H9 (cell line): ENCODE data around the gene RHOA. TPM values are rescaled to one million over a fixed set of nuclear protein-coding genes. Genes with fewer than 3 reads are reported as not detected.
A peak's percentile ranks its signal among the peaks of the same experiment; 100 is the strongest.

ENCODE experiments used
- DNase-seq: peaks from one replicate; pipeline ENCODE4 v3.0.0-alpha.2; 2017
- H2AFZ ChIP-seq: one replicate; pipeline ENCODE4 v1.6.1; 2013; ENCODE audit warnings: mild to moderate bottlenecking, low read length, control low read depth, moderate library complexity
- H2AK5ac ChIP-seq: 2 replicates; pipeline ENCODE4 v1.6.1; 2013; ENCODE audit warnings: low read length, control low read depth, mixed read lengths; ENCODE audit not compliant: insufficient read length
- H2BK120ac ChIP-seq: one replicate; pipeline ENCODE4 v1.6.1; 2013; ENCODE audit warnings: low read depth, mild to moderate bottlenecking, low read length, control low read depth, inconsistent platforms; ENCODE audit not compliant: poor library complexity, severe bottlenecking
- H2BK12ac ChIP-seq: 2 replicates; pipeline ENCODE4 v1.6.1; 2013; ENCODE audit warnings: low read length, control low read depth, mixed read lengths, low read depth; ENCODE audit not compliant: insufficient read length
- H2BK15ac ChIP-seq: 2 replicates; pipeline ENCODE4 v1.6.1; 2013; ENCODE audit warnings: low read depth, low read length, control low read depth
- H2BK20ac ChIP-seq: one replicate; pipeline ENCODE4 v1.6.1; 2013; ENCODE audit warnings: low read depth, mild to moderate bottlenecking, low read length, control low read depth, inconsistent platforms; ENCODE audit not compliant: poor library complexity, severe bottlenecking
- H2BK5ac ChIP-seq: 2 replicates; pipeline ENCODE4 v1.6.1; 2013; ENCODE audit warnings: low read length, control low read depth, mixed read lengths; ENCODE audit not compliant: insufficient read length
- H3K14ac ChIP-seq: 2 replicates; pipeline ENCODE4 v1.6.1; 2013; ENCODE audit warnings: low read length, control low read depth; ENCODE audit not compliant: insufficient read depth
- H3K18ac ChIP-seq: 2 replicates; pipeline ENCODE4 v1.6.1; 2013; ENCODE audit warnings: low read depth, mild to moderate bottlenecking, mixed read lengths, low read length, control low read depth; ENCODE audit not compliant: insufficient read length
- H3K23ac ChIP-seq: 2 replicates; pipeline ENCODE4 v1.6.1; 2013; ENCODE audit warnings: low read length, control low read depth, mixed read lengths, low read depth; ENCODE audit not compliant: insufficient read length
- H3K23me2 ChIP-seq: 2 replicates; pipeline ENCODE4 v1.6.1; 2013; ENCODE audit warnings: low read depth, mild to moderate bottlenecking, mixed read lengths, low read length, control low read depth; ENCODE audit not compliant: insufficient read length, poor library complexity, severe bottlenecking
- H3K27ac ChIP-seq: 2 replicates; pipeline ENCODE4 v1.5.1; 2013; ENCODE audit warnings: low read length, control low read depth, mixed read lengths, low read depth; ENCODE audit not compliant: insufficient read length
- H3K27me3 ChIP-seq: 2 replicates; pipeline ENCODE4 v1.6.1; 2013; ENCODE audit warnings: low read length, control low read depth, inconsistent platforms; ENCODE audit not compliant: insufficient read depth
- H3K4ac ChIP-seq: 2 replicates; pipeline ENCODE4 v1.6.1; 2013; ENCODE audit warnings: low read depth, mild to moderate bottlenecking, control low read depth, inconsistent platforms, low read length, moderate library complexity
- H3K4me1 ChIP-seq: 2 replicates; pipeline ENCODE4 v1.6.1; 2013; ENCODE audit warnings: low read length, control low read depth, inconsistent platforms; ENCODE audit not compliant: insufficient read depth
- H3K4me2 ChIP-seq: 2 replicates; pipeline ENCODE4 v1.6.1; 2013; ENCODE audit warnings: low read length, control low read depth, mixed read lengths; ENCODE audit not compliant: insufficient read length, insufficient read depth
- H3K56ac ChIP-seq: 2 replicates; pipeline ENCODE4 v1.6.1; 2013; ENCODE audit warnings: low read depth, mild to moderate bottlenecking, mixed read lengths, low read length, control low read depth; ENCODE audit not compliant: insufficient read length
- H3K79me1 ChIP-seq: 2 replicates; pipeline ENCODE4 v1.6.1; 2013; ENCODE audit warnings: low read depth, mild to moderate bottlenecking, moderate library complexity, low read length, control low read depth, inconsistent platforms; ENCODE audit not compliant: insufficient read depth, poor library complexity, severe bottlenecking
- H3K79me2 ChIP-seq: 2 replicates; pipeline ENCODE4 v1.6.1; 2013; ENCODE audit warnings: low read length, control low read depth, inconsistent platforms; ENCODE audit not compliant: insufficient read depth
- H3K9ac ChIP-seq: 2 replicates; pipeline ENCODE4 v1.6.1; 2013; ENCODE audit warnings: low read length, control low read depth, mixed read lengths; ENCODE audit not compliant: insufficient read length; ENCODE audit errors: extremely low read depth
- H3K9me3 ChIP-seq: one replicate; pipeline ENCODE4 v1.6.1; 2013; ENCODE audit warnings: low read depth, low read length, inconsistent platforms; ENCODE audit not compliant: control insufficient read depth
- H3T11ph ChIP-seq: one replicate; pipeline ENCODE4 v1.6.1; 2013; ENCODE audit warnings: mild to moderate bottlenecking, low read length, control low read depth, inconsistent platforms
- H4K20me1 ChIP-seq: one replicate; pipeline ENCODE4 v1.6.1; 2013; ENCODE audit not compliant: control insufficient read depth, insufficient read length, insufficient read depth
- H4K5ac ChIP-seq: 2 replicates; pipeline ENCODE4 v1.6.1; 2013; ENCODE audit warnings: low read depth, mild to moderate bottlenecking, mixed read lengths, low read length, control low read depth; ENCODE audit not compliant: insufficient read length
- H4K8ac ChIP-seq: replicated peaks from 2 replicates; pipeline ENCODE4 v1.6.1; 2013; ENCODE audit warnings: low read length, control low read depth, mixed read lengths, low read depth; ENCODE audit not compliant: insufficient read length
- H4K91ac ChIP-seq: 2 replicates; pipeline ENCODE4 v1.6.1; 2013; ENCODE audit warnings: low read depth, mild to moderate bottlenecking, moderate library complexity, mixed read lengths, low read length, control low read depth; ENCODE audit not compliant: insufficient read length
- H3K27ac Mint-ChIP-seq, 3 experiments: 2 replicates in 2 of 3; 3 replicates in 1 of 3; pipeline ENCODE4 v1.8.0; 2020 to 2021; ENCODE audit warnings: mixed read lengths in 3 of 3, mild to moderate bottlenecking in 1 of 3, moderate library complexity in 1 of 3
- H3K27me3 Mint-ChIP-seq: 2 replicates; pipeline ENCODE4 v1.8.0; 2021; ENCODE audit warnings: low read depth, mild to moderate bottlenecking, moderate library complexity, mixed read lengths
- H3K36me3 Mint-ChIP-seq, 3 experiments: 2 replicates in 2 of 3; 3 replicates in 1 of 3; pipeline ENCODE4 v1.8.0; 2020 to 2021; ENCODE audit warnings: low read depth in 3 of 3, mixed read lengths in 3 of 3; ENCODE audit not compliant: insufficient read depth in 1 of 3
- H3K4me1 Mint-ChIP-seq, 2 experiments: 2 replicates each; pipeline ENCODE4 v1.8.0; 2020; ENCODE audit warnings: mixed read lengths in 2 of 2
- H3K4me3 Mint-ChIP-seq, 2 experiments: 2 replicates in 1 of 2; 3 replicates in 1 of 2; pipeline ENCODE4 v1.8.0; 2020 to 2021; ENCODE audit warnings: mild to moderate bottlenecking in 2 of 2, mixed read lengths in 2 of 2, moderate library complexity in 1 of 2
- H3K9me3 Mint-ChIP-seq, 2 experiments: 2 replicates in 1 of 2; 3 replicates in 1 of 2; pipeline ENCODE4 v1.8.0; 2020; ENCODE audit warnings: mild to moderate bottlenecking in 2 of 2, mixed read lengths in 2 of 2, moderate library complexity in 1 of 2
- WGBS: extraction: QIAGEN DNeasy Blood & Tissue Kit; methylation state at CpG from one replicate; pipeline ENCODE4 v1.1.7; 2013; ENCODE audit warnings: missing lambda C conversion rate, low lambda C conversion rate, mixed read lengths; ENCODE audit not compliant: insufficient read length; ENCODE audit errors: extremely low coverage; 5-methylcytosine and 5-hydroxymethylcytosine counted together
- total RNA-seq: library from RNA; stranded (reverse); gene quantifications from 2 replicates; pipeline ENCODE4 v1.2.1, GENCODE V29; 2021
- TF ChIP-seq, protein P1 (sequence below): fragments of 200-600 bp; sonication (generic); conservative IDR thresholded peaks from 3 replicates; pipeline ENCODE4 v1.8.0; 2021; ENCODE audit warnings: antibody characterized with exemption, mild to moderate bottlenecking

RHOA gene
- total RNA-seq, 1 experiment from 2014 or later, result 403 TPM

DNA sequence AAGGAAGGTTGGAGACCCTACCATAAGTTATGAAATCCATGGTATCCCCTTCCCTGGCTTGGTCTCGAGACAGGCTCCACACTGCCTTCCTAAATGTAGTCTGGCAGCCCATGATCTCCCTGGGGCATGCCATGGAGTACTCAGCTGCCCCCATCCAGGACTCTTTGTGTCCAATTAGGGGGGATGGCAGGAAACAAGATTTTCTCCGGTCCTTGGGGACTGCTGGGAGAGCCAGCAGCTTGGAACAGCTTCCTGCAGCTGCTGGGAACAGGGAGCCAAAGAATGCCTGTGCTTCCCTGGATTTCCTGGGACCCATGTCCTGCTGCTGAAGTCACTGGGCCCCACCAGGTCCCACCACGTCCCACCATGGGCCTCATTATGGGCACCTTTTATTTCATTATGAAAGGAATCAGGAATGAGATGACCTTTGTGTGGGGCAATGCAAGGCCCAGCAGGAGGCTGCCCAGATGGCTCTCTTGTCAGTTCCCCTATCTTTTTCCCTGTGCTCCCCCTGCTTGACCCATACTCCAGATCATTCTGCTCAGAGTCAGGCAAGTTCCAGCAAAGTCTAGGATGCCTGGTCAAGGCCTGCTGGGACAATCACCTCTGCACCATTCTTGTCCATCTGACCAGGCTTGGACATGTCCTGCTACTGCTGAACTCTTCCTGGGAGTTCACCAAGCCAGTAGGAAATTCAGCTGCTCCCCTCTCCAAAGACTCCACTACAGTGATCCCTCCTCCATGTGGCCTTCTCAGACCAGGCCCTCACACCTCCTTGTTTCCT is 43.3 kb upstream of the RHOA start:
- no peak overlapping the region for H3K4me2 ChIP-seq

More for the DNA sequence above, 43.3 kb upstream of the RHOA start:
- no peaks in the 10 kb centered on the region for H3K79me1 ChIP-seq
- no peak overlapping the region for H3K9ac ChIP-seq
- no peak overlapping the region for H2BK20ac ChIP-seq
- H3K4me1 ChIP-seq, result peaks cover 5% of the 10 kb centered on the region; the same call in 1 of the 2 replicates
- H4K8ac ChIP-seq, result no peak overlapping the region
- H3K4ac ChIP-seq, result no peak overlapping the region
- Mint-ChIP-seq H3K4me3 (no peak overlapping the region), H3K36me3 (no peaks in the 10 kb centered on the region), H3K27me3 (no peaks in the 10 kb centered on the region), H3K9me3 (no peaks in the 10 kb centered on the region), H3K27ac (peak overlapping the region in 1 of 3 experiments; percentile 53; a peak in 1 of 7 replicates), H3K4me1 (peaks cover 30 to 33% of the 10 kb centered on the region in 2 experiments)
- no peak overlapping the region for H2AFZ ChIP-seq
- H3K23ac ChIP-seq, result no peak overlapping the region
- H3K9me3 ChIP-seq, result no peaks in the 10 kb centered on the region
- H3K56ac ChIP-seq, result no peak overlapping the region
- no peak overlapping the region for H3K27ac ChIP-seq
- H4K20me1 ChIP-seq, result no peaks in the 10 kb centered on the region
- TF ChIP-seq, protein P1, sequence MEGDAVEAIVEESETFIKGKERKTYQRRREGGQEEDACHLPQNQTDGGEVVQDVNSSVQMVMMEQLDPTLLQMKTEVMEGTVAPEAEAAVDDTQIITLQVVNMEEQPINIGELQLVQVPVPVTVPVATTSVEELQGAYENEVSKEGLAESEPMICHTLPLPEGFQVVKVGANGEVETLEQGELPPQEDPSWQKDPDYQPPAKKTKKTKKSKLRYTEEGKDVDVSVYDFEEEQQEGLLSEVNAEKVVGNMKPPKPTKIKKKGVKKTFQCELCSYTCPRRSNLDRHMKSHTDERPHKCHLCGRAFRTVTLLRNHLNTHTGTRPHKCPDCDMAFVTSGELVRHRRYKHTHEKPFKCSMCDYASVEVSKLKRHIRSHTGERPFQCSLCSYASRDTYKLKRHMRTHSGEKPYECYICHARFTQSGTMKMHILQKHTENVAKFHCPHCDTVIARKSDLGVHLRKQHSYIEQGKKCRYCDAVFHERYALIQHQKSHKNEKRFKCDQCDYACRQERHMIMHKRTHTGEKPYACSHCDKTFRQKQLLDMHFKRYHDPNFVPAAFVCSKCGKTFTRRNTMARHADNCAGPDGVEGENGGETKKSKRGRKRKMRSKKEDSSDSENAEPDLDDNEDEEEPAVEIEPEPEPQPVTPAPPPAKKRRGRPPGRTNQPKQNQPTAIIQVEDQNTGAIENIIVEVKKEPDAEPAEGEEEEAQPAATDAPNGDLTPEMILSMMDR, result no peak
- H3K23me2 ChIP-seq, result no peaks in the 10 kb centered on the region
- no peak for DNase-seq
- no peak overlapping the region for H4K91ac ChIP-seq
- H3K14ac ChIP-seq, result no peak overlapping the region
- no CpG with 5 or more reads among the region's 3 CpGs for WGBS
- no peak overlapping the region for H3K18ac ChIP-seq
- H4K5ac ChIP-seq, result no peak overlapping the region
- H3K27me3 ChIP-seq, result no peaks in the 10 kb centered on the region
- H2BK120ac ChIP-seq, result no peak overlapping the region
- H3K79me2 ChIP-seq, result no peaks in the 10 kb centered on the region
- H2BK5ac ChIP-seq, result no peak overlapping the region
- no peak overlapping the region for H2BK15ac ChIP-seq
- H3T11ph ChIP-seq, result peak overlapping the region; percentile 25
- H2AK5ac ChIP-seq, result no peak overlapping the region
- peak overlapping the region; percentile 19 for H2BK12ac ChIP-seq
